Endothelial cell of umbilical vein (primary cell): ENCODE measurements around the gene MTCL1.

ENCODE experiments used
- CTCF ChIP-seq, 2 donors: IDR thresholded peaks; 1 replicate in 1 of 2; 2 replicates in 1 of 2; pipeline ENCODE4 v1.5.1; 2011; ENCODE audit warnings: low read length in 2 of 2, mild to moderate bottlenecking in 2 of 2, moderate library complexity in 2 of 2, control low read depth in 1 of 2, inconsistent platforms in 1 of 2, low read depth in 1 of 2; ENCODE audit not compliant: insufficient read depth in 1 of 2; ENCODE audit errors: extremely low read depth in 1 of 2
- EZH2 ChIP-seq: IDR thresholded peaks from 2 replicates; pipeline ENCODE4 v1.6.1; 2012; ENCODE audit warnings: borderline replicate concordance, low read depth, mild to moderate bottlenecking, moderate library complexity, low read length, inconsistent platforms; ENCODE audit not compliant: severe bottlenecking
- GATA2 ChIP-seq: IDR thresholded peaks from 2 replicates; pipeline ENCODE4 v1.7.0; 2011; ENCODE audit warnings: low read depth, mild to moderate bottlenecking, moderate library complexity, mixed read lengths, low read length; ENCODE audit not compliant: insufficient read length, insufficient read depth
- POLR2AphosphoS5 ChIP-seq: IDR thresholded peaks from 2 replicates; pipeline ENCODE4 v1.6.1; 2012; ENCODE audit warnings: low read depth, mild to moderate bottlenecking, control low read depth, low read length, moderate library complexity; ENCODE audit not compliant: insufficient read depth

GRCh38 chr18:8777846-8778245 is 72.5 kb downstream of the MTCL1 start:
- TF ChIP-seq EZH2 (no peak), POLR2AphosphoS5 (no peak), CTCF (IDR thresholded peaks at IDR 0.05; ENCODE audit: extremely low read depth in 1 of 2, insufficient read depth in 1 of 2, low read depth in 1 of 2, low read length in 2 of 2) (no peak), GATA2 (no peak)
